Cardiac fibroblast (primary cell): ENCODE measurements around the gene ZNF580.

ENCODE experiments used
- DNase-seq, 2 donors: peaks; one replicate each; pipeline versions ENCODE4 v3.0.0 to v3.0.0-alpha.2; 2010; ENCODE audit warnings: low read depth in 2 of 2
- H3K4me3 ChIP-seq, 2 donors: replicated peaks in 1 of 2; 1 replicate in 1 of 2; 2 replicates in 1 of 2; pipeline ENCODE4 v1.5.1; 2011; ENCODE audit warnings: low read depth in 2 of 2, low read length in 2 of 2, mild to moderate bottlenecking in 2 of 2, moderate library complexity in 1 of 2
- CTCF ChIP-seq: IDR thresholded peaks from one replicate; pipeline ENCODE4 v1.5.1; 2011; ENCODE audit warnings: low read depth, mild to moderate bottlenecking, low read length, inconsistent platforms

Gene ZNF580

DNA sequence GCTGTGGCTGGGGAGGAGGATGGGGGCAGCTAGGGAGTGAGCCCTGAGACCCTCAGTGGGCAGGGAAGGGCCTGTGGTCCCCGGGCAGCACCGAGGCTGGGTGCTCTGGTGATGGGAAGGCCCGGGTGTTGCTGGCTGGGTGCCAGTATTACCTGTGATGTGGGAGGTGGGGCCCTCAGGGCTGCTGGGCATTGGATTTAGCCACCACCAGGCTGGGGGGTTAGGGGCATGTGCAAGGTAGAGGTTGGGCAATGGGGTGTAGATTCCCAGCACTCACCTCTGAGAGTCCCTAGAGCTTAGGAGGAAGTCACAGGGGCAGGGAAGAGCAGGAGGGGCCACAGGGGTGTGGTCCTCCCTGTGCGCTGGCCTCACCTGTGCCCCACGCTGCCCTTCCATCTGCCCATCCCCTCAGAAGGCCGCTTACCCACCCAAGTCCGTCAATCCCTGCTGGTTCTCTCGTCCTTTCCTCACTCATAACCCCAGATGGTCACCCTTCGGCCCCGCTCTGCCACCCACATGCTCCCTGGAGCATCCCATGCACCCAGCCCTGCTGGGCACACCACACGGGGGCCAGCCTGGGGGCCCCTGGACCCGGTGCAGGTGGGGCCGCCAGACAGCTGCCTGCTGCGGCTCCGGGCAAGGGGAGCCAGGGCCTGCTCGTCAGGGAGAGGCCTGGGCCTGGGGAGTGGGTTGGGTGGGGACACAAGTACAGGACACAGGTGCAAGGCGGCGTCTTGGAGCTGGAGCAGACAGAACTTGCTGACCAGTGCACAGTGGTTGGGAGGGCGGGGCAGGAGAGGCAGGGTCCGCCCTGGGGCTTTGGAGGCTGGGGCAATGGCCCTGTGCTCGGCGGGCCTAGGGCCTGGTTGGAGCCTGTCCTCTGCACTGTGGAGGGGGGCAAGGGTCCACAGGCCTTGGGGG, 46.7 kb downstream of the ZNF580 start:
- no peak for DNase-seq
- no peak for TF ChIP-seq CTCF
- no peak overlapping the region for H3K4me3 ChIP-seq

DNA sequence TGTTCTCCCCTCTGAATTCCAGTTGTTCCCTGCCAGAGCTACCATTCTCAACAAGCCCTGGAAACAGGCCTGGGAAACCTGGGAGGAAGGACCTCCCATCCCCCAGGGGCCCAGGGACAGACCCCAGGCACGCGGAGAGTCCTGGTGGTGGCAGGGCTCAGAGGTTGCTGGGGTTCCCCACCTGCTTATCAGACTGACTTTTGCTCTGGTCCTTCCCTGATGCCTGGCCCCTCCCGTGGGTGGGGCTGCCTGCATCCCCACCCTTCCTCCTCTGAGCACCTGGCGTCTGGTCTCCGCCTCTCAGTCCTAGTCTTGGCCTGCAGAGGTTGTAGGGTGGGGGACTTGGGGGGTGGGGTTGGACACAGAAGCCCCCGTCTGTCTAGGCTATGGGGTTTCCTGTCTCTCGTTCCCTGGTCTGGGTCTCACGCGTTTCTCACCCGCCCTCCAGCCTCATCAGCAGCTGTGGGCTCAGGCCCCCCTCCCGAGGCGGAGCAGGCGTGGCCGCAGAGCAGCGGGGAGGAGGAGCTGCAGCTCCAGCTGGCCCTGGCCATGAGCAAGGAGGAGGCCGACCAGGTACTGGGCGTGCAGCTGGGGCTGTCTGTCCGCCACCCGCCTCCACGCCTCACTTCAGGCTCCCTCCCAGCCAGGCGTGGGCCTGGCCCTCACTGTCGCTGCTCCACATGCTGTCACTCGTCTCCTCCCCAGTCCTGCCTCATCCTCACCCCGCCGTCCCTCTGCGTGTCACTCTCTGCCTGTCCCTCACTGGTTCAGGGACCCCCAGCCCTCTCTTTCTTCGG, 47.8 kb downstream of the ZNF580 start:
- TF ChIP-seq CTCF: no peak
- no peak for DNase-seq
- no peak overlapping the region for H3K4me3 ChIP-seq

DNA sequence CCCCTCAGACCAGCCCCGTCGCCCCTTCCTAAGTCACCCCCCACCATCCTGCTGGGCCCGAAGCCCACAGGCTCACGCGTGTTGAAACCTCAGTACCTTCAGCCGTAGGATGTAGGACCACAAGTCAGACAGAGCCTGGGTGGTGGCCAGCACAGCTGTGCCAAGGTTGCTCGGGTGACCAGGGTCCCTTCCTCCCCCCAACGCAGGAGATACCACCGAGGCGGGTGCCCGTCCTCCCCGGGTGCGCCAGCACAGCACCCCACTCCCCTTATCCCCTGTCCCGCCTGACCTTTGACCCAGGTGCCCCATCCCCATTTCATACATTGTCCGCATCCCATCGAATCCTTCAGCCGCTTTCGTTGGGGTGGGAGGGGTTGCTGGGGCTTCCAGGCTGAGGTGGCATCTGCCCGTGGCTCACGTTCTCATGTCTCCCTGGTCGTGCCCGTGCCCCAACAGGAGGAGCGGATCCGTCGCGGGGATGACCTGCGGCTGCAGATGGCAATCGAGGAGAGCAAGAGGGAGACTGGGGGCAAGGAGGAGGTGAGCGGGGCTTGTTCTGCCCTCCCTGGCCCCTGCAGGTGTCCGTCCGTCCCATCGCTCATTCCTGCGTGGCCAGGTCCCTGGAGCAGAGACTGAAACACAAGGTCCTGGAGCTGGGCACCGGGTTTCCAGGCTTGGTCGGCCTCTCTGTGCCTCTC, 48.8 kb downstream of the ZNF580 start:
- DNase-seq: no peak
- TF ChIP-seq CTCF: no peak
- no peak overlapping the region for H3K4me3 ChIP-seq

- no peak for DNase-seq
- H3K4me3 ChIP-seq: no peak overlapping the region
- TF ChIP-seq CTCF: no peak
Observed at GRCh38 chr19:55690109-55690768, 49.4 kb downstream of the ZNF580 start.

- no peak for DNase-seq
- no peak overlapping the region for H3K4me3 ChIP-seq
- TF ChIP-seq CTCF: no peak
Observed at GRCh38 chr19:55690769-55691545, 50.2 kb downstream of the ZNF580 start.
